NCI-H526 treated with DMSO at 0.1 percent for 48 hours (cell line): ENCODE results near the gene MRPL37.
A peak's percentile ranks its signal among the peaks of the same experiment; 100 is the strongest.
"Not testable (repeated sequence)": the region's sequence is repeated elsewhere in the genome, so short reads cannot be mapped to it uniquely, and the experiment has no call there.

Experiments
- DNase-seq: peaks from one replicate; lab custom pipeline; 2025; lab: John Stamatoyannopoulos, UW

MRPL37 gene

DNA sequence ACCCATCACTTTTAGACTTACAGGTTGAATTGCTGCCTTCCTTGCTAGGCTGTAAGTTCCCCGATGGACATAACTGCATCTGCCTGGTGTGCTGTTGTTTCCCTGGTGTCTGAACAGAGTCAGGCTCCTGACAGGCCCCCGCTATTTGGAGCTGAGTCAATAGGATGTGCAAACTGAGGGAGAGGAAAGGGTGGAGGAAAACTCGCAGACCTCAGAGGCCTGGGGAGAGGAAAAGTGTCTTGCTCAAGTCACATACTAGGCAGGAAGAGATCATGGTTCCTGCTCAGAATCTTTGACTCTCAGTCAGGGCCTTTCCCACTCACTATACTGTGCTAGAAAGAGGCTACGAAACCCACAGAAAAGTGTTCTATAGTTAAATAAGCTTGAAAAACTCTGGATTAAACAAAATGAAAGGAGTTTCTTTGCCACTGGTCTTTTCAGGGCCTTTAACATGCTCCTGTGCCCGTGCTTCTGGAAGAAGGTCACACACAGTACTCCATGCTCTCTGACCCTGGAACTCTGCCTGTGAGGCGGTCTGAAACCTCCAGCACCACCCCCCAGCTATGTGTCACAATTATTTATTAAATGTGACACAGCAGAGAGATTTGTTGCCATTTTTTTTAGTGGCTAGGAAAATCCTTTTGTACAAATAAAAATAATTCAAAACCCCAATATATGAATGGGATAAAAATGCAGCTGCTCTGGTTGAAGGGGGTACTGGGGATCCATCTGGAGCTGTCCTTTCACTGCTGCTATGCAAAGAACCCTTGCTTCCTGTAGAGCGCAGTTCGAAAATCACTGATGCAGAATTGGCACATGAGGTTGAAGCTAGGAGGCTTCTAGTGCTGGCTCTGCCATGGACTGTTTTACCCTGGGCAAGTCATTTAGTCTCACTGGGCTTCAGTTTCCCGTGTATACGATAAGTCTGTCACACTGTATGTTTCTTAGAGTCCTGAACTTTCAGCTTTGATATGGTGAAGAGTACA, 27.1 kb upstream of the MRPL37 start:
- DNase-seq, result no peak

GRCh38 chr1:54173681-54174080, 26.3 kb upstream of the MRPL37 start:
- DNase-seq, result no peak

DNA sequence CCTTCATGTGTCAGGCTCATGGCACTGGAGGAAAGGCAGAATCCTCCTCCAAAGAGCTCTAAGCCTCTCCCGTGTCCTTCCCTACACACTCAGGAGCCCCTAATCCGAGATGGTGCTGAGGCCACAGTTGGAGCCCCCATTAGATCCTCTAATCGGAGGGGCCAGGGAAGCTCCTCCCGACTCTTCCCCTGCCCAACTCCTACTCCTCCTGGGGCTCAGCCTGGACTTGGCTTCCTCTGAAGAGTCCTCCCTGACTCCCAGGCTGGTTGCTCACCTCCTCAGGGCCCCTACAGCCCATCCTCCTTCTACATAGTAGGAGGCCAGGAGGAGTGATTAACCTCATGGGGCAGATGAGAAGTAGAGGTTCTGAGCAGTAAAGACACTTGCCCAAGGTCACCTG, 25.9 kb upstream of the MRPL37 start:
- DNase-seq, result no peak

- no peak for DNase-seq
Measured at GRCh38 chr1:54176621-54177327, 23.2 kb upstream of the MRPL37 start.

GRCh38 chr1:54177726-54178125, 22.2 kb upstream of the MRPL37 start:
- DNase-seq, result no peak

GRCh38 chr1:54178296-54179070, 21.5 kb upstream of the MRPL37 start:
- DNase-seq, result no peak

DNA sequence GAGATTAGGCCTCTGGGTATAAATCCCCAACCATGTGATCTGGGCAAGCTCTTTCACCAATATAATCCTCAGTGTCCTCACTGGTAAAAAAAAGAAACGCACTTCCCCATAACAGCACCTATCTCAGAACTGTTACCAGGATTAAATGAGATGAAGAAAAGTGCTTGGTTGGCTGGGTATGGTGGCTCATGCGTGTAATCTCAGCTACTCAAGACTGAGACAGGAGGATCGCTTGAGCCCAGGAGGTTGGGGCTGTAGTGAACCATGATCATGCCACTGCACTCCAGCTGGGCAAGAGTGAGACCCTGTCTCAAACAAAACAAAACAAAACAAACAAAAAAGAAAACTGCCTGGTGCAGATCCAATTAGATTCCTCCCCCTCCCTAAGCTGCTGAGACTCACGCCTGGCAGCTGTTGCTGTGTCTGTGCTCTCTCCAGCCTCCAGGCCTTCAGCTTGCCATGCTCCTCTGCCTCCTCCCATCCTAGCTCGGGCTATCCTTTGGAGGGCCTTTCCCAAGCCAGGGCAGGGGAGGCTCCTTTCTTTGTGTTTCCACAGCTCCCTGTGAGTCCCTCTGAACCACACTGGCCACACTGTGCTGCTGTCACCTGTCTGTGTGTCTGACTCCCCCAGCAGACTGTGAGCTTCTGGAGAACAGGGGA, 19.1 kb upstream of the MRPL37 start:
- no peak for DNase-seq

DNA sequence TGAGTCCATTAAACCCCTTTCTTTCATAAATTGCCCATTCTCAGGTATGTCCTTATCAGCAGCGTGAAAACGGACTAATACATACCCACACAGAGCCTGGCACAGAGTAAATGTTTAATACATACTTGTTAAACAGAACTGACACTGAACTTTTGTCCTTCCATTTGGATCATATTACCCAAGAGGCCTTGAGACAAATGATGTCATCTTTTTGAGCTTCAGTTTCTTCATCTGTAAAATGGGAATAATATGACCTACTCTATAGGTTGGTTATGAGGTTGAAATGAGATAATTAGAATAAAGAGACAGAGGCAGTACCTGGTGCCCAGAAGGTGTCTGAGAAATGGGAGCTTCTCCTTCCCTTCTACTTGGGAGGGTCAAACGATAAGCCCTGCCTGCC, 13.9 kb upstream of the MRPL37 start:
- DNase-seq, result no peak

DNA sequence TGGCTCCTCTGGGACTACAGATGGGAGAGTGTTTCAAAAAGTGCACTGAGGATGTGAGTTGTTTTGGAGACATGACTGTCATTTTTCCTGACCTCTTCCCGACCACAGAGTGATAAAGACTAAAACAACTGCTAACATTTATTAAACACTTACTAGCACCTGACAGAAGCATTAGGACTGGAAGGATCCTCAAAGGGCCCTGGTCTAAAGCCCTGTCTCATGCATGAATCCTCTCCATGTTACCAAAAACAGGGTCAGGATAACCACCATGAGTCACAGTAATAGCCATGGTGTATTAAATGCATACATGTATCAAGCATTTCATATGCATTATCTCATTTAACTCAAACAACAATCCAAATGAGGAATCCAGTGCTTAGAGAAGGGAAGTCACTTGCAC, 11.7 kb upstream of the MRPL37 start:
- no peak for DNase-seq

DNA sequence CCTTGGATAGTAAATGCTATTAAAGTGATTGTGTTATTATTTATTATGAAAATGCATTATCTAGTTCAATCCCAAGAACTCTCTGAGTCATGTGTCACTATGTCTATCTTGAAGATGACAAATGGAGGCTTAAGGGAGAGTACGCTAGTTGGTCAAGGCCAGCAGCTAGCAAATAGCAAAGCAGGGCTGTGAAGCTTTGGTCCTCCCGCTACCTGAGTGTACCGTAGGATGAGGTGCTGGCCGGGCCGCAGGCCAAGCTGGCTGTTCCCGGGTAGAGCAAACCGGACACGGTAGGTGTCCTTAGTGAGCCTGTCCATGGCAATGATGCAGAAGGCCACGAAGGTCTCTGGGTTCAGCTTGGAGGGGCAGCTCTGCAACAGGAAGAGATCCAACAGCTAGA, 9.4 kb upstream of the MRPL37 start:
- DNase-seq, result no peak

DNA sequence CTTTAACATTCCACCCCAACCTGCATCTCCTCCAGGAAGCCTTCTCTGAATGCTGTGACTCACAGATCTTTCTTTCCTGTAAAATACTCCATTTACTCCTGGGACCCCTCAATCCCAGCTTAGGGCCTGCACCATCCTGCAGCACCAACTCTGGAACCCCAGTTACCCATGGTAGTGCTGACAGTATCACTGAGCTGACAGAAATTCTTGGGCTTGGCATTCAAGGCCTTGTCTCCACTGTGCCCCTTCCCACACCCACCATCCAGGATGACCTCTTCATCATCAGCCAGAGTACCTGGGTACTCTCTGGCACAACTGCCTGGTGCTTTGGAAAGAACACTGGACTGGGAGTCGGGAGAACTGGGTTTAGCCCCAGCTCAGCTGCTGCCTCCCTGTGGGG, 8.4 kb upstream of the MRPL37 start:
- DNase-seq, result no peak

DNA sequence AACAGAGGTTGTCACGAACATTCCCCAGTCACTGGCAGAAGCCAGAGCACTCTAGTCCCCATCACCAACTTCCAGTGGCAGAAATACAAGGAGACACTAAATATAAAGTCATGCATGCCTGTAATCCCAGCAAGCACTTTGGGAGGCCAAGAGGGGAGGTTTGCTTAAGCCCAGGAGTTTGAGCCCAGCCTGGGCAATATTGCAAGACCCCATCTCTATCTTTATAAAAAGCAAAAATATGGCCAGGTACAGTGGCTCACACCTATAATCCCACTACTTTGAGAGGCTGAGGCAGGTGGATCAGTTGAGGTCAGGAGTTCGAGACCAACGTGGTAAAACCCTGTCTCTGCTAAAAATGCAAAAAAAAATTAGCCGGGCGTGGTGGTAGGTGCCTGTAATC, 6.5 kb upstream of the MRPL37 start:
- no peak for DNase-seq

DNA sequence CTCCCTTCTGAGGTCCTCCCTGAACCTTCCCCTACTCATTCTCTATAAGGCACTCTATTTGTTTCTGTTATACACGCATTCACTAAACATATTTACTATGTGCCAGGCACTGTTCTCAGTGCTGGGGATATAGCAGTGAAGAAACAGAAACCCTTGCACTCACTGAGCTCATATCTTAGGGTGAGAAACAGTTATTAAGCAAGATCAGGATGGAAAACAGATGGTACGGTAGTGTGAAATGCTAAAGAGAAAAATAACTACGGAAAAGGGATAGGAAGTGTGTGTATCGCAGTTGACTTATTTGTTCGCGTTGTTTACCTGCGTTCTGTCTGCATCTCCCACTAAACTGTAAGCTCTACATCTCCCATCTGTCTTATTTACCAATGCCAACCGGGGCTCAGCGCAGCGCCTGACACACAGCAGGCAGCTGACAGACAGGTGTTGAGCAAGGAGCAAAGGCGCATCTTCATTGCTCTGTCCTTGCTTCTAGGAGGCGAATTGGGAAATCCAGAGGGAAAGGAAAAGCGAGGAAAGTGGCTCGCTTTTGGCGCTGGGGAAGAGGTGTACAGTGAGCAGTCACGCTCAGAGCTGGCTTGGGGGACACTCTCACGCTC, 709 bp upstream of the MRPL37 start:
- DNase-seq, result peak; percentile 48

- no peak for DNase-seq
Measured at GRCh38 chr1:54200519-54200997, 591 bp downstream of the MRPL37 start.

- DNase-seq, result no peak
Measured at GRCh38 chr1:54204199-54204598, 4.2 kb downstream of the MRPL37 start.

GRCh38 chr1:54207287-54207686, 7.3 kb downstream of the MRPL37 start:
- no peak for DNase-seq

- DNase-seq, result not testable (repeated sequence)
Measured at GRCh38 chr1:54207896-54208295, 7.9 kb downstream of the MRPL37 start.

DNA sequence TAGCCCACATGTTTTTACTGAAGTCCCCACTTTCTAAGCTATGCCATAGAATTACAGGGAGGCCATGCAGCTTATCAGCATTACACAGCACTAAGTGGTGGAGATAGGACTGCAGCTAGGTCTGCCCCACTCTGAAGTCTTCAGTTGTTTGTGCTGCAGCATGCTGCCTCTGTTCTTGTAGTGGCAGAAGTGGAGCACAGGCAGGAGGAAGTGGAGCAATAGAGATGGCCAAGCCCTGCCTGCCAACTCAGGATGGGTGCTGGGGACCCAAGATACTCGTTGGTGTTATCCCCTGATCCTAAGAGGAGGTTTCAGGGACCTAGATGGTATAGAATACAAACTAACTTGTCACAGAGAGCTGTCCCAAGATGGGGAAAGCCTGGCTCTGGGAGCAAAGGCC, 12.9 kb downstream of the MRPL37 start:
- no peak for DNase-seq

DNA sequence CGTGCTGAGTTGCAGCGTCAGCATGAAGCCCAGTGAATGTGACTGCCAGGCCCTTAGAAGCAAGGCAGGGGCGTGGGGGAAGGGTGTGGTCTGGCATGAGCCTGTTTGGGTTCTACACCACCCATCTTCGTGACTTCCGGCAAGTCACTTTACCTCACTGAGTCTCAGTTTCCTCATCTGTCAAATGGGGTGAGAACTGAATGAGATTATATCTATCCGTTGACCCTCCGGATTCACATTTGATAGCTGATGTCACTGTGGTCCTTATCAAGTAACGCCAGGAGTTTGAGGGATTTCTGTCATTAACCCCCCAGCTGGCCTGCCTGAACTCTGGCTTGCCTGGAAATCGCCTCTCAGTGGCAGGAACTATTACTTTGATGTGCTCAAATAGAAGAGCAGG, 15.6 kb downstream of the MRPL37 start:
- DNase-seq, result no peak

DNA sequence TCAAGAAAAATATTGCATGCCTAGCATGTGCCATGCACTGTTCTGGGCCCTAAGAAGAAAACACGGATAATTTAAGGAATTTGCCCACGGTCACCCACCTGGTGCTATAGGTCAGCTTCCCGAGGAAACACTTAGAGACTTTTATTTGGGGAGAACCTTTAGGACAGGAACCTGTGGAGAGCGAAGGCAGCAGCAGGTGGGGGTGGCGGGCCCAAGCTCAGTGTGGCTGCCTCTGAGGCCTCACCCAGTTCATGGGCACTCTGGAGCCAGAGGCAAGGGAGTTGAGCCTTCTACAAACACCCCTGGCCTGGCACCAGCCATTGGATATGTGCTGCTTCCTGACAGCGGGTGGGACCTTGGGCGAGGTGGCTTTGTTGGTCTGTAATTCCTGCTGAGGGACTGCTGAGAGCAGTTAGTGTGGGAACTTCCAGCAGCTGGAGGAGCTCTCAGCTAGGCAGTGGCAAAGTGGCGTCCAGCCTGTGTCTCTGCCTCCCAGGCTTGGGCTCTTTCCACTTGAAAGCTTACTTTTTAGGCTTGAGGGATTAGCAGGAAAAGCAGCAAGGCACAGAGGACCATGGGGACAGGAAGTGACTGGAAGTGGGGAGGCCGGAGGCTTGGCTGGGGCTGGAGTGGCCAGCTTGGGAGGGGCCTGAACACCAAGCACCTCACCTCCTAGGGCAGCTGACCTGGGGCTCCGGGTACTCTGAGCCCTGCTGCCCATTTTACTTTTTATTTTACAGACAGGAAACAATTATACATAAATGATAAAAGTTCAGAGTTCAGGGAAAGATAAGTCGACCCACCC, 19.1 kb downstream of the MRPL37 start:
- DNase-seq, result no peak

DNA sequence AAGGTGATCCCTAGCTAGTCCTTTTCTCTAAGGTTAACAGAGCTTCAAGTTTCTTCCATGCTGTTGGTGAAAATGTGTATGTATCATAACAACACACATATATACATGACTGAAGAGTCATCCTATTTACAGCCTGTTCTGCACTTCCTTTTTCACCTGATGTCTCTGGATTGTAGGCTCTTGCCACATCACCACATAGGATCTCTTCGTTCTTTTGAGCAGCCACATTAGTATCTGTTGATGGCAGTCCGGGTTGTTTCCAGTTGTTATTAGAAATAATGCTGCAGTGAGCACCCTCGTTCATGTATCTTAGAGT, 19.7 kb downstream of the MRPL37 start:
- no peak for DNase-seq
